ENCODE results near the gene IDUA.

The IDUA gene

GRCh38 chr4:956531-957230, 30.2 kb upstream of the IDUA start:
- no peak for DNase-seq

DNA sequence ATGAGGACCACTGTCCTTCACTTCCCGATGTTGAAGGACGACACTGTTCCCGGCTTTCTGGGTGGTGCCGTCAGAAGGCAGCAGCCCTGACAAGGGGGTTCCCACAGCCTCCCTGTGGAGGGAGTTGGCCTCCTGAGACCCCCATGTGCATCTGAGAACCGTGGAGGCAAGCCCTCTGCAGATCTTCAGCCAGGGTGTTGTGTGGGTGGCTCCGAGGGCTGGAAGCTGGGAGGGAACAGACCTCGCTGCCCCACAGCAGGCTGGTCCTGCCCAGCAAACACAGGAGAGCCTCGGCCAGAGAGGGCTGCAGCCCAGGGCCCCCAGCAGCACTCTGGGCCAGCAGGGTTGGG, 29.6 kb upstream of the IDUA start:
- DNase-seq = no peak

- no peak for DNase-seq
Observed at GRCh38 chr4:957581-958313, 29.1 kb upstream of the IDUA start.

GRCh38 chr4:958314-958665, 28.6 kb upstream of the IDUA start:
- DNase-seq = no peak

DNA sequence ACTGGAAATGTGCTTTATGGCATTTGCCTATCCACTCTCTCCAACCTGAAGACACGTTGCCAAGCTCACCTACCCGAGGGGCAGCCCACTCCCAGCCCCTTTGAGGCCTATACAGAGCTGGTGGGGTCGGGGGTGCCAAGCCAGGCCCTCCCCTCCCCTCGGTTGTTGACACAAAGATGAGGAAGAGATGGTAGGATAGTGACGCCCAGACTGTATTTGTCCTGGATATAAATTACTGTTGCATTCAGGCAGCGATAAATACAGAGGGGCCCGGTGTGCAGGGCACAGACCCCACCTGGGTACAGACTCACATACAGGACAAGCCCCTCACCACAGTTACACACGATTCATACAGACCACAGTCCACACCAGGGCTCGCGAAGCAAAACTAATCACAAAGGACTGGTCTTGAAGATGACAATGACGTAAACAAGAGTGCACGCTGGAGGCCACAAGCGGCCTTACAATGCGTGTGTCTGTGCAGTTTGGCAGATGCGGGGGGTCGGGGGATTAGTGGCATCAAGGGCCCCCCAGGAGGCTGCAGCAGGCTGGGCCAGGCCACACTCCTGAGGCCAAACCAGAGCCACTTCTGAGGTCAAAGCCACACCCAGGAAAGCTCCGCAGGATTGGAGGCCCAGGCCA, 28.0 kb upstream of the IDUA start:
- no peak for DNase-seq

DNA sequence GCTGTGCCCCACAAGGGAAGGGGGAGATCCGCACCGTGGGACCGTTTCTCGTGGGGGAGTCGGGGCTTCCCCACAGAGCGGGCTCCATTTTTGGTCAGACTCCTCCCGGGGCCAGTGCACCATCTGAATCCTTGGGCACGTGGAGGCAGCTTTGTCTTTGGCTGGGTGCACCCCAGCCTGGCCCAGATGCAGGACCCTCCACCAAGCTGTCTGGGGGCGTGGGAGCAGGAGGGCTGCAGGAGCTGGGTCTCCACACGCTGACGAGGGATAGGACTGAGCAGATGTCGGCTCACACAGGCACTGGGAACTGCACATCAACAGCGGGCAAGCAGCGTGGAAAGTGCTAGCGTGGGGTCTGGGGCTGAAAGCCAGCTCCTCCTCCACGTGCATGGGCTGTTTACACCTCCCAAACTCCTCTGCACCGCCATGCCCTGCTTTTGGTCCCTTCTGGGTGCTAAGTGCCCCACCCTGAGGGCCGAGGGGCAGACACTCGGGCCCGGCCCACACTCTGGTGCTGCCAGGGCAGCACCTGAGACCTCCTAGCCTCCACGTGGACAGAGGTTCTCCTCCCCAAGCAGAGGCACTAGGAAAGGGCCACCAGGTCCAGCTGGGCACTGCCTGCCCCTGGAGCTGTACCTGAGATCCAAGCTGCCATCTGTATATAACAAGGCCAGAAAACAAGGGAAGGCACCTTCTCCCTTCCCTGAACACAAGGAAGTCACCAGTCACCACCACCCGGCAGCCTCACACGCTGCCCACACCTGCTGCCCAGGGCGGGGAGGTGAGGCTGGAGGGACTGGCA, 27.3 kb upstream of the IDUA start:
- no peak for DNase-seq

- no peak for DNase-seq
Observed at GRCh38 chr4:960140-960635, 26.7 kb upstream of the IDUA start.

GRCh38 chr4:960636-961350, 26.1 kb upstream of the IDUA start:
- no peak for DNase-seq

GRCh38 chr4:961351-962230, 25.3 kb upstream of the IDUA start:
- DNase-seq = no peak

DNA sequence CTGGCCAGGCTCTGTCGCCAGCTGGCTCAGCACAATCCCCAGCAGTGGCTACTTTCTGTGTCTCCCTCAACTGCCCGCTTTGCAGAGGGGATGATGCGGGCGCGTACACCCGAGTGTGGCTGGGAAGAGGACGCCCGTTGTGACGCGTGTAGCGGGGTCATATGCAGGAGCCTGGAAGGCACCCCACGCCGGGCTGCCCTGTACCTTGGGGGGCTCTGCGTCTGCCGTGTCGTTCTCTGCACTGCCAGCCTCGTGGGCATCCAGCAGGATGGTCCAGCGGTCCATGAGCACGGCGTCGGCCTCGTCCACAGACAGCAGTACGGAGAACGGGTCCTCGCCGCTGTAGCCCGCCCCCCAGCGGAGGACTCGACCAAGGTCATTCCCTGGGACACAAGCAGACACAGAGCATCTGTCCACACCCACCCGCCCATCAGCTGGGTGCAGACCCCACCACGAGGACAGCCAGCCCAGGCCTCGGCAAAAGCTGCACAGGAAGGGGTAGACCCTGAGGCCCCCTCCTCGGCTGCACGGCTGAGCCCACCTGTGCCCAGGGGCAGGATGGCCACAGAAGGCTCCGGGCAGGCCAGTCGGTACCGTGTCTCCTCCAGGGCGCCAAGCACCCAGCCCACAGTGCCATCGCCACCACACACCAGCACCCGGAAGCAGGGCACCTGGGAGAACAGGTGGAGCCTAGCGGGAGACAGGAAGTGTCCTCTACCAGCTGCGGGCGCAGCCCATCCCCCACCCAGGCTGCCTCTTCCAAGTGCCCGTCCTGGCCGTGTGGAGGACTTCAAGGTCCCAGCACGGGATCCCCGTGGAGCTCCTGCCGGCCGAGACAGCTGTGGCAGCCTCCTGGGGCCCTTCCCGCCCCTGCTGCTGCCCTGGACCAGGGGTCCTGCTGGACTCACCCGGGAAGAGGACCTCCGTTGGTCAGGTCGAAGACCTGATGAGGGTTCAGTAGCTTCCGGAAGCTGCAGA, 24.3 kb upstream of the IDUA start:
- no peak for DNase-seq

GRCh38 chr4:963276-964225, 23.3 kb upstream of the IDUA start:
- DNase-seq = no peak

DNA sequence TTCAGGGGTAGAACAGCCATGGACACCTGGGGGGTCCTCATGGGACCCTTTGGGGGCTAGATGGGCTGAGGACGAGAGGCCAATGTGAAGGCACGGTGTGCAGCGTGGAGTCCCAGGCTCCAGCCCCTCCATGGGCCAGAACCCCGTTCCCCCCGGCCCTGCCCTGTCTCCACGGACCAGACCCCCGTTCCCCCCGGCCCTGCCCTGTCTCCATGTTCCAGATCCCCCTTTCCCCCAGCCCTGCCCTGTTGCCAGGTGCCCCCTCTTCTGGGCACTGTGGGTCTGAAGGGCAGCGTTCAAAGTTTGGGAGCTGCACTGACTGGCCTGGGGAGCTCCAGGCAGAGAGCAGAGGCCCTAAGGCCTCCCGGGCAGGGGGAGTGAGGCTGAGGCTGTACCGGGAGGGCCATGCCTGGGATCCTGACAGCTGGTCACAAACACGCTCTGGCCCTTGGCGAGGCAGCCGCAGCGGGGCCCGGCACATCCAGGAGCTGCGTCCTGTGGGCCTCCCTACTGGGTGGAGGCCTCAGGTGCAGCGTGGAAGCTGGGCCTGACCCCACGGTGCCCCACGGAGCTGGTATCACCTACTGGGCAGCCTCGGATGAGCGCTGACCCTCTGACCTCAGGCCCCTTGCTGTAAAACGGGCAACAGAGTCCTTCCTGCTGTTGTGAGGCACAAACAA, 22.4 kb upstream of the IDUA start:
- no peak for DNase-seq

DNA sequence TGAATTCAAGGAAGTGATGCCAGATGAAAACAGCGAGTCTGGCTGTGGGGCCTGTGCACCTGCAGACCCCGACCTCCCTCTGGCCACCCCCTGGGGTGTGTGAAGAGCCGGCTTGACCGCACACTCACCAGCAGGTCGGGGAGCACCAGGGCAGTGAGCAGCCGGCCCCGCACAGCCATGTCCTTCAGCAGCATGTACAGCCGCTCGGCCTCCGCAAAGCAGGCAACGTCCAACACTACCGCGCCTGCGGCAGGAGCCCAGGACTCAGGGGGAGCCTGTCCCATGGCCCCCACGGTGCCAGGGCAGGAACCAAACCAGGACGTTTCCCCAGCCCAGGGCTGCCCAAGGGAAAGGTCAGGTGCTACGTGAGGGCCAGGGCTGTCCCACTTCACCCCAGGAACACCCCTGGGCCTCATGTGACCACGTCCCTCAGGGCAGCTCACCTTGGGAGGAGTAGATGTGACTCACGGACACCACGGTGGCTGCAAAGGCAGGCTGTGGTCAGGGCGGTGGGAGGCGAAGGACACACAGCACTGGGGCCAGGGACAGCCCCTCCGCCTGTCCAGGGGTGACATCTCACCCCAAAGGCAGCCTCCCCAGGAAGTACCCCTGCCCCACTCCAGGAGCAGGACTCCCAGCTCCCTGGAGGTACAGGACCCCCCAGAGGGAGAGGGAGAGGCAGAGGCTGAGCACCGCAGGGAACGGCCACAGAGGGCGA, 21.6 kb upstream of the IDUA start:
- DNase-seq = no peak

DNA sequence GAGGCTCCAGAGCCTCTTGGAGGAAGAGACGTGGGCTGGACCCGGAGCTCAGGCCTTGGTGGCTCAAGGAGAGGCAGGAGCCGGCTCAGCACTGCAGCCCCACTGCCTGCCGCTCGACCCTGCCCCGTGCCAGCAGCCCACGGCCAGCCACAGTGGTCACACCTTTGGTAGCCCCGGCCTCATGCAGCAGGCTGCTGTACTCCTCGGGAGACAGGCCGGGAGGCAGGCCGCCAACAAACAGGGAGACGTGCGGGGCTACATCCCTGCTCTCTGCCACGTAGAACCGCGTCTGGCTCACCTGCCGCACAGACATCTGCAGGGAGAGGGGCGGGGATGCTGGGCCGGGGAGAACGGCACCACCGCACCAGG, 21.1 kb upstream of the IDUA start:
- no peak for DNase-seq

DNA sequence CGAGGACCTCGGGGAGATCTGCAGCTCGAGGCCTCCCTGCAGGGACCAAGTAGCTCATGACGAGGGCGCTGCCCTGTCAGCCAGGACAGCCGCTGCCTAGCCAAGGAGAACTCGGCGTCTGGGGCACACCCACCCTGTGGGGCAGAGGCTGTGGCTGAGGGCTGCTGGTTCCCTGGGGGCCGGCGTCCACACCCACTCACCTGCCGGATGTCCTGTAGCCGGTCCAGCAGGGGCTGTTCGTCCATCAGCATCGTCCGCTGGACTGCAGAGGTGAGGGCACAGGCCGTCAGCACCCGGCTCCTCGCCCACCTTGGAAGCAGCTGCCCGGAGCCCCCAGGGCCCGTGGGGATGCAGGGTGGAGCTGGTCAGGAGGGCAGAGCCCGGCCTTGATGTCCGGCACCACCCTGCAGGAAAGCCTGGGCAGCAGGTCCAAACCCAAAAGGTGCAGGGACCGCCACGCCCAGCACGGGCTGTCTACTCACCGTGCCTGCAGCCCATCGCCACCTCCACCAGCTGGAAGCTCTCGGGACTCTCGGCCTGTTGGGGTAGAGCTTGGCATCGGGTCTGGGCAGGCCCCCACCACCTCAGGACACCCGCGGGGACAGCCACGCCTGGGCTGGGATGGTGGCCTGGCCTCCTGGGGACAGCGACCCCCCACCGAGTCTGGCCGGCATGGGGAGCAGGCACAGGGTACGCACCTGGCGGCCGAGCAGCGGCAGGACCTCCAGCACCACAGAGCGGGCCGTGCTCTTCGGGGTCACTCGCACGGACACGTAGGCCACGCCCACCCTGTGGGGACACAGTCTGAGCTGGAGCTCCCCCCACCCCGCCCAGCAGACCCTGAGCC, 20.4 kb upstream of the IDUA start:
- DNase-seq = no peak

DNA sequence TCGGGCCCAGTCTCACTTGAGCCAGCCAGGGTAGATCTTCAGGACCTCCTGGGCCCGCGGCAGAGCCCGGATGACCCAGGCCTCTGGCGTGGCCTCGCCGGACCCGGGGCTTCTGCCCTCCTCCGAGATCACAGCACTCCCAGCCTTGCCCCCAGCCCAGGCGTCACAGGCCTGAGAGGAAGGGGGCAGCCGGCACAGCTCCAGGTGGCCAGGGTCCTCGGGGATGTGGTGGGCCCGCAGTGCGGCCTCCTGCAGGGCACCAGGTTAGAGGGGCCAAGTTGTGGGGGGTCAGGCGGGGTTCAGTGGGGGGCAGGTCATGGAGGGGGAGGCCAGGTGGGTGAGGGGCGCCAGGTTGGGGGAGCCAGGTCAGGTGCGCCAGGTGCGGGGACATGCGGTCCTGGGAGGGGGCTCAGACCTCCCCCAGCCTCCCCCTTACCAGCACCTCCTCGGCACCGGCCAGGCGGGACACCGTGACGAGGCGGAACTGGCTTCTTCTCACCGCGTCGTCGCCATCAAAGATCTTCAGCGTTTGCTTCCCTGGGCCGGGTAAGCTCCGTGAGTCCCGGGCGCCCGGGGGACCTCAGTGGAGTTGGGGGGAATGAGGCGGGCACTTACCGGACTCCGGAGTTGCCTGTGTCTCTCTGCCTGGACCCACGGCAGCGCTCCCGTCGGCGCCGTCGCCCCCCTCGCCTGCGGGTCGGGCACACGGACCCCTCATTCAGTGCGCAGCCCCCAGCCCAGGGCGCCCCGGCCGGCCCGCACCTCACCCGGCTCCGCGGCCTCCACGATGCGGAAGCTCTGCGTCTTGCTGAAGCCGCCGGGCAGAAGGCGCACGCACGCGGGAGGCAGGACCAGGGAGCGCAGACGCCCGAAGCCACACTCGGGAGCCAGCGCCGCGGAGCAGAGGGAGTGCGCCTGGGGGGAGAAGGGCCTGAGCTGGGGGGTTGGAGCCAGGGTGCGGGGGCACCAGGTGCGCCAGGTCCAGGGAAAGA, 19.4 kb upstream of the IDUA start:
- no peak for DNase-seq
